SK-N-DZ (cell line): ENCODE data around the gene NEBL.

ENCODE experiments used
- small RNA-seq, 2 experiments: library from RNA; depleted of rRNA; stranded (forward); fragments of <200 nt; gene quantifications; one replicate each; pipeline ENCODE3, GENCODE V24; 2014

NEBL gene

Small RNAs within 50 kb of the gene (small RNA-seq; reads per million reads assigned to genes)
- gene AL157398.1 (0 reads per million in 2 experiments), gene MTND1P21 (0 reads per million in 2 experiments)
